GM23248 (cell line): ENCODE data around the gene HRH1. TPM values are rescaled to one million over a fixed set of nuclear protein-coding genes. Genes with fewer than 3 reads are reported as not detected.
"Not testable (repeated sequence)": the region's sequence is repeated elsewhere in the genome, so short reads cannot be mapped to it uniquely, and the experiment has no call there.

Experiments
- DNase-seq: peaks from one replicate; pipeline ENCODE4 v3.0.0-alpha.2; 2015
- H2AFZ ChIP-seq: fragments of 200-600 bp; sonication (generic); 2 replicates; pipeline ENCODE4 v1.6.1; 2016; ENCODE audit warnings: antibody characterized with exemption
- H3F3A ChIP-seq: fragments of 200-600 bp; sonication (generic); 2 replicates; pipeline ENCODE4 v1.6.1; 2016; ENCODE audit warnings: mild to moderate bottlenecking, antibody characterized with exemption, mixed run types; ENCODE audit not compliant: insufficient read depth
- H3K27ac ChIP-seq: fragments of 200-600 bp; sonication (generic); 2 replicates; pipeline ENCODE4 v1.5.1; 2016; ENCODE audit warnings: mild to moderate bottlenecking
- H3K27me3 ChIP-seq: fragments of 200-600 bp; sonication (generic); replicated peaks from 2 replicates; pipeline ENCODE4 v1.6.1; 2016; ENCODE audit warnings: mild to moderate bottlenecking; ENCODE audit not compliant: insufficient read depth
- H3K36me3 ChIP-seq: fragments of 200-600 bp; sonication (generic); 2 replicates; pipeline ENCODE4 v1.6.1; 2016; ENCODE audit warnings: low read depth, mild to moderate bottlenecking
- H3K4me1 ChIP-seq: fragments of 200-600 bp; sonication (generic); 2 replicates; pipeline ENCODE4 v1.6.1; 2016; ENCODE audit warnings: mild to moderate bottlenecking; ENCODE audit not compliant: insufficient read depth
- H3K4me2 ChIP-seq: fragments of 200-600 bp; sonication (generic); one replicate; pipeline ENCODE4 v1.6.1; 2016; ENCODE audit warnings: mild to moderate bottlenecking; ENCODE audit not compliant: unreplicated experiment
- H3K4me3 ChIP-seq: fragments of 200-600 bp; sonication (generic); 2 replicates; pipeline ENCODE4 v1.5.1; 2016; ENCODE audit warnings: mild to moderate bottlenecking
- H3K79me2 ChIP-seq: fragments of 200-600 bp; sonication (generic); 2 replicates; pipeline ENCODE4 v1.6.1; 2016; ENCODE audit warnings: mild to moderate bottlenecking; ENCODE audit not compliant: insufficient read depth
- H3K9ac ChIP-seq: fragments of 200-600 bp; sonication (generic); 2 replicates; pipeline ENCODE4 v1.6.1; 2016; ENCODE audit warnings: mild to moderate bottlenecking
- H3K9me2 ChIP-seq: fragments of 200-600 bp; sonication (generic); 2 replicates; pipeline ENCODE4 v1.6.1; 2016; ENCODE audit warnings: mixed run types, mild to moderate bottlenecking, moderate library complexity; ENCODE audit not compliant: insufficient read depth
- H3K9me3 ChIP-seq: fragments of 200-600 bp; sonication (generic); one replicate; pipeline ENCODE4 v1.6.1; 2017; ENCODE audit warnings: low read depth
- H4K20me1 ChIP-seq: fragments of 200-600 bp; sonication (generic); 2 replicates; pipeline ENCODE4 v1.6.0; 2016; ENCODE audit not compliant: insufficient read depth
- EZH2 ChIP-seq: fragments of 200-600 bp; sonication (generic); IDR thresholded peaks from 2 replicates; pipeline ENCODE4 v1.6.1; 2018; ENCODE audit warnings: antibody characterized with exemption, mild to moderate bottlenecking; ENCODE audit not compliant: insufficient read depth, poor library complexity, severe bottlenecking
- EZH2phosphoT487 ChIP-seq: fragments of 200-600 bp; sonication (generic); IDR thresholded peaks from 2 replicates; pipeline ENCODE4 v1.6.1; 2018; ENCODE audit warnings: antibody characterized with exemption, moderate library complexity, mild to moderate bottlenecking, low read depth; ENCODE audit not compliant: insufficient read depth
- WGBS, 2 experiments: methylation state at CpG; one replicate each; pipeline ENCODE4 v1.1.6; 2015 to 2017; ENCODE audit warnings: low lambda C conversion rate in 2 of 2, low coverage in 1 of 2; ENCODE audit errors: missing lambda C conversion rate in 2 of 2; 5-methylcytosine and 5-hydroxymethylcytosine counted together
- in situ Hi-C: fragments of 300-500 bp; cut with MboI; formaldehyde crosslinking; loops from 2 replicates; pipeline ENCODE4 v1.15.0; 2020
- polyA plus RNA-seq: library from polyadenylated mRNA; unstranded; fragments of >200 nt; fragmentation: Nextera tagmentation; extraction: Ambion mirVana; gene quantifications from 2 replicates; pipeline ENCODE4 v1.2.1, GENCODE V29; 2016
- total RNA-seq: library from RNA; depleted of rRNA; stranded (reverse); fragments of >200 nt; shearing (Covaris generic); gene quantifications from 2 replicates; pipeline ENCODE4 v1.2.3, GENCODE V29; 2014

HRH1 gene
- total and polyA plus RNA-seq, 2 experiments from 2014 or later, result 7.1 to 9.0 TPM

DNA sequence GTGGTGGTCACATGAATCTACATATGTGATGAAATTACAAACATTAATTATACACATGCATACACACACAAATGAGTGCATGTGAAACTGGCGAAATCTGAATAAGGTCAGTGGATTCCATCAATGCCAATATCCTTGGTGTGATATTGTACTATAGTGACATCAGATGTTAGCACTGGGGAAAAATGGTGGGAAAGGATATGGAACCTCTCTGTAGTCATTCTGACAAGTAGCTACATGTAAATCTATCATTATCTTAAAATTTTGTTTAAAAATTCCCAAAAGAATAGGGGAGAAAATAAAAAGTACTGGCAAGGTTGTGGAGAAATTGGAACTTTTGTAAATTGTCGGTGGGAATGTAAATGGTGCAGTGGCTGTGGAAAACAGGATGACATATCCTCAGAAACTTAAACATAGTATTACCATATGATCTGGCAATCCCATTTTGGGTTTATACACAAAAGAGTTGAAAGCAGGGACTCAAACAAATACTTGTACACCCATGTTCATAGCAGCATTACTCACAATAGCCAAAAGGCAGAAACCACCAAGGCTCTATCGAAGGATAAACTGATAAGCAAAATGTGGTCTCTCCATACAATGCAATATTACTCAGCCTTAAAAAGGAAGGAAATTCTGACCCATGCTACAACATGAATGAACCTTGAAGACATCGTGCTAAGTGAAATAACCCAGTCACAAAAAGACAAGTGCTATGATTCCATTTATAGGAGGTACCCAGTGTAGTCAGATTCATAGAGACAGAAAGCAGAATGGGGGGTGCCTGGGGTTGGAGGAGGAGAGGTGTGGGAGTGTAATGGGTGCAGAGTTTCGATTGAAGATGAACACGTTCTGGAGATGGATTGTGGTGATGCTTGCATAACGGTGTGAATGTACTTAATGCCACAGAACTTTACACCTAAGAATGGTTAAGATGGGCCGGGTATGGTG lies 25.3 kb upstream of the HRH1 start:
- Histone ChIP-seq H3K9ac (no peak overlapping the region), H3F3A (no peaks in the 10 kb centered on the region), H2AFZ (no peak overlapping the region), H4K20me1 (no peaks in the 10 kb centered on the region), H3K9me2 (no peaks in the 10 kb centered on the region), H3K27ac (no peak overlapping the region), H3K4me3 (no peak overlapping the region), H3K4me1 (no peaks in the 10 kb centered on the region), H3K36me3 (no peaks in the 10 kb centered on the region), H3K4me2 (no peak overlapping the region), H3K9me3 (no peaks in the 10 kb centered on the region), H3K79me2 (no peaks in the 10 kb centered on the region), H3K27me3 (no peaks in the 10 kb centered on the region)
- in situ Hi-C loops, result no loop called here
- no peak for DNase-seq
- TF ChIP-seq EZH2phosphoT487 (no peak), EZH2 (no peak)
- 74 to 80% methylated on average over 8 of the region's 8 CpGs for WGBS, 2 experiments

DNA sequence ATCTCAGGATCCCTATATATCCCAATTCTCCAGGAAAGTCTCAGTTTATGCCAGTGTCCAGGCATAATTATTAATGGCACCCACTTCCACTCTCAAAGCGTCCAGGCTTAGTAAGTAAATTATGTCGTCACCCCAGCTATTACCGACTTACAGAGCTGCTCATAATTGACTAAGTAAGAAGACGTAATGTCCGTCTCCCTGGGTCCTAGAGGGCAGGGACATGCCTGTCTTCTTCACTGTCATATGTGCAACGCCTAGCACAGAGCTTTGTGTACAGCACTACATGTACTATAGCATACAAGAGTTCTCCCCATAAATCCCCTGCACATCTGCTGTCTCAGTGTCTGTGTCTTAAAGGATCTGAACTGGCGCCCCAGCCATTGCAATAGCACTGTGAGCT lies 23.9 kb upstream of the HRH1 start:
- Histone ChIP-seq H3F3A (no peaks in the 10 kb centered on the region), H3K36me3 (no peaks in the 10 kb centered on the region), H3K27ac (no peak overlapping the region), H3K27me3 (no peaks in the 10 kb centered on the region), H2AFZ (no peak overlapping the region), H3K9ac (no peak overlapping the region), H3K9me3 (no peaks in the 10 kb centered on the region), H3K9me2 (no peaks in the 10 kb centered on the region), H4K20me1 (no peaks in the 10 kb centered on the region), H3K4me1 (peaks cover 9% of the 10 kb centered on the region), H3K79me2 (no peaks in the 10 kb centered on the region), H3K4me3 (no peak overlapping the region), H3K4me2 (no peak overlapping the region)
- DNase-seq, result no peak
- 86 to 89% methylated on average over 7 of the region's 7 CpGs for WGBS, 2 experiments
- no peak for TF ChIP-seq EZH2phosphoT487
- TF ChIP-seq EZH2, result no peak
- in situ Hi-C loops, result no loop called here

DNA sequence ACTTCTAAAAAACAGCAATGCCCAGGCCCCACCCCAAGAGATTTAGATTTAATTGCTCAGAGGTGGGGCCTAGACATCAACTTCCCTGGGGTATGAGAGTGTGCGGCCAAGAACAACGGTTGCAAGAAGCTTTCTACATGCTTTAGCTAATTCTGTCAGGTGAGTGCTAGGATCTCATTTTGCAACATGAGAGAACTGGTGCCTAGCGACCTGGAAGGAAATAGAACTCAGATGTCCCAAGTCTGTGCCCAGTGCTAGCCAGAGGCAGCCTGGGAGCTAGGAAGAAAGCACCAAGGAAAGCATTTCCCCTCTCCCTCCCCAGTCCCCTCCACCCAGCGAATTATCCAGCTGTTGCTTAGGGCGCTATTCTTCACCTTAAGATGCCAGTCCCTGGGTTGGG lies 22.9 kb upstream of the HRH1 start:
- Histone ChIP-seq H4K20me1 (no peaks in the 10 kb centered on the region), H3K4me3 (no peak overlapping the region), H3F3A (peaks cover 6% of the 10 kb centered on the region), H3K79me2 (no peaks in the 10 kb centered on the region), H3K9me2 (no peaks in the 10 kb centered on the region), H3K4me2 (no peak overlapping the region), H2AFZ (no peak overlapping the region), H3K9me3 (no peaks in the 10 kb centered on the region), H3K27ac (no peak overlapping the region), H3K9ac (no peak overlapping the region), H3K36me3 (no peaks in the 10 kb centered on the region), H3K27me3 (no peaks in the 10 kb centered on the region), H3K4me1 (peaks cover 15% of the 10 kb centered on the region)
- no peak for DNase-seq
- WGBS, 2 experiments, result 85 to 88% methylated on average over 5 of the region's 5 CpGs
- TF ChIP-seq EZH2phosphoT487 (no peak), EZH2 (no peak)
- in situ Hi-C loops, result no loop called here

DNA sequence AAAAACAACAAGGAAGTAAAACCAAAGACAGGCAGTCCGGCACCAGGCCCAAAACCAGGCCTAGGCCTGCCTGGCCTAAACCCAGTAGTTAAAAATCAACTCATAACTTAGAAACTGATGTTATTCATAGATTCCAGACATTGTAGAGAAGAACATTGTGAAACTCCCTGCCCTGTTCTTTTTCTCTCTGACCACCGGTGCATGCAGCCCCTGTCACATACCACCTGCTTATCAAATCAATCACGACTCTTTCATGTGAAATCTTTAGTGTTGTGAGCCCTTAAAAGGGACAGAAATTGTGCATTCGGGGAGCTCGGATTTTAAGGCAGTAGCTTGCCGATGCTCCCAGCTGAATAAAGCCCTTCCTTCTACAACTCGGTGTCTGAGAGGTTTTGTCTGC lies 22.4 kb upstream of the HRH1 start:
- H3K36me3 ChIP-seq, H3K4me3 ChIP-seq, H3K27ac ChIP-seq, H4K20me1 ChIP-seq, H3F3A ChIP-seq, H3K9me2 ChIP-seq, H2AFZ ChIP-seq, H3K9me3 ChIP-seq, DNase-seq, H3K27me3 ChIP-seq, H3K79me2 ChIP-seq, in situ Hi-C loops, H3K4me2 ChIP-seq, H3K9ac ChIP-seq: not testable (repeated sequence)
- H3K4me1 ChIP-seq, result peaks cover 18% of the 10 kb centered on the region
- WGBS, 2 experiments, result 79 to 86% methylated on average over 7 of the region's 7 CpGs
